K562 (cell line): ENCODE data around the gene OSGIN1. TPM values are rescaled to one million over a fixed set of nuclear protein-coding genes. Genes with fewer than 3 reads are reported as not detected.

ENCODE experiments used
- ATAC-seq: fragments of 200-7000 bp; cut with Tn5 transposase; 3 replicates; pipeline ENCODE4 v1.9.1; 2020; ENCODE audit warnings: moderate library complexity
- BruUV-seq: library from RNA; stranded (reverse); fragments of 400-500 nt; replicated peaks from 2 replicates; lab custom pipeline; 2021; lab: Mats Ljungman, UMichigan
- CTCF ChIA-PET: fragments of 300-600 bp; formaldehyde crosslinking; extraction: SDS; loops from one replicate; lab custom pipeline; 2021; ENCODE audit warnings: low intra/inter-chr PET ratio; lab: Yijun Ruan, JAX
- POLR2A ChIA-PET: fragments of 300-600, 350-650 bp; sonication (Branson Sonifier 250); formaldehyde crosslinking; extraction: SDS; loops from one replicate; lab custom pipeline; 2021; ENCODE audit warnings: antibody characterized with exemption, inconsistent platforms; lab: Yijun Ruan, JAX
- DNase-seq, 4 experiments: peaks; one replicate each; pipeline versions ENCODE4 v3.0.0 to v3.0.0-alpha.2; 2011 to 2018; ENCODE audit warnings: low spot score in 3 of 4, mixed read lengths in 3 of 4; ENCODE audit errors: extremely low read depth in 1 of 4
- FAIRE-seq: peaks from 2 replicates; lab custom pipeline; 2011; peaks lifted over from hg19 to GRCh38; lab: Jason Lieb, UNC
- H2AFZ ChIP-seq: 2 replicates; pipeline ENCODE4 v1.6.0; 2011; ENCODE audit warnings: low read depth, low read length, control low read depth, inconsistent platforms
- H3K27ac ChIP-seq: fragments of 200-600 bp; 3 replicates; pipeline ENCODE4 v1.8.0; 2011; ENCODE audit warnings: low read depth, mild to moderate bottlenecking, control low read depth, inconsistent platforms, low read length, moderate library complexity, mixed read lengths; ENCODE audit errors: extremely low read depth
- H3K27me3 ChIP-seq, 2 experiments: fragments of 300-600 bp in 1 of 2; 2 replicates in 1 of 2; 3 replicates in 1 of 2; pipeline versions ENCODE4 v1.6.0 to v1.8.0; 2011; ENCODE audit warnings: inconsistent platforms in 2 of 2, low read length in 2 of 2, mild to moderate bottlenecking in 1 of 2, mixed read lengths in 1 of 2, moderate library complexity in 1 of 2; ENCODE audit not compliant: control insufficient read depth in 2 of 2, insufficient read depth in 2 of 2
- H3K36me3 ChIP-seq: fragments of 300-600 bp; 3 replicates; pipeline ENCODE4 v1.8.0; 2011; ENCODE audit warnings: mild to moderate bottlenecking, low read length, inconsistent platforms; ENCODE audit not compliant: control insufficient read depth, insufficient read depth
- H3K4me1 ChIP-seq, 2 experiments: fragments of 200-600 bp in 1 of 2; replicated peaks in 1 of 2; 2 replicates in 1 of 2; 3 replicates in 1 of 2; pipeline versions ENCODE4 v1.5.1 to v1.8.0; 2011; ENCODE audit warnings: inconsistent platforms in 2 of 2, low read length in 2 of 2, mild to moderate bottlenecking in 1 of 2, mixed read lengths in 1 of 2, moderate library complexity in 1 of 2; ENCODE audit not compliant: control insufficient read depth in 2 of 2, insufficient read depth in 2 of 2
- H3K4me2 ChIP-seq: 2 replicates; pipeline ENCODE4 v1.6.1; 2011; ENCODE audit warnings: low read length, control low read depth, inconsistent platforms, mixed read lengths; ENCODE audit not compliant: insufficient read depth
- H3K4me3 ChIP-seq: fragments of 200-600 bp; sonication (generic), shearing (Covaris generic); 2 replicates; pipeline ENCODE4 v1.5.1; 2016; ENCODE audit warnings: control low read depth, inconsistent platforms
- H3K79me2 ChIP-seq: fragments of 200-600 bp; 3 replicates; pipeline ENCODE4 v1.8.0; 2011; ENCODE audit warnings: low read length, inconsistent platforms; ENCODE audit not compliant: control insufficient read depth, insufficient read depth
- H3K9ac ChIP-seq, 2 experiments: 2 replicates each; pipeline versions ENCODE4 v1.6.0 to v1.6.1; 2011; ENCODE audit warnings: low read depth in 2 of 2, low read length in 2 of 2, control low read depth in 1 of 2, inconsistent platforms in 1 of 2, mild to moderate bottlenecking in 1 of 2, mixed read lengths in 1 of 2; ENCODE audit not compliant: insufficient read depth in 1 of 2
- H3K9me1 ChIP-seq: one replicate; pipeline ENCODE4 v1.6.0; 2011; ENCODE audit warnings: inconsistent platforms, mild to moderate bottlenecking, low read length, moderate library complexity; ENCODE audit not compliant: control insufficient read depth, insufficient read depth
- H3K9me3 ChIP-seq: replicated peaks from 2 replicates; pipeline ENCODE4 v1.5.1; 2011; ENCODE audit warnings: low read depth, low read length, inconsistent platforms; ENCODE audit not compliant: control insufficient read depth, insufficient read depth
- H4K20me1 ChIP-seq: replicated peaks from 2 replicates; pipeline ENCODE4 v1.6.1; 2011; ENCODE audit warnings: low read length, inconsistent platforms, mixed read lengths; ENCODE audit not compliant: control insufficient read depth, insufficient read depth
- MNT ChIP-seq, 2 experiments: fragments of 450-650 bp; conservative IDR thresholded peaks; 2 replicates each; pipeline ENCODE4 v1.6.1; 2017; ENCODE audit warnings: mild to moderate bottlenecking in 2 of 2, moderate library complexity in 2 of 2
- TFE3 ChIP-seq: fragments of 450-650 bp; formaldehyde crosslinking; IDR thresholded peaks from 2 replicates; pipeline ENCODE4 v1.4.0; 2020; ENCODE audit warnings: mild to moderate bottlenecking, mixed read lengths
- WGBS: fragments of 100-300 bp; shearing (Covaris generic); methylation state at CpG from one replicate; pipeline ENCODE4 v1.1.6; 2016; ENCODE audit warnings: low coverage, mixed read lengths; ENCODE audit not compliant: insufficient coverage; ENCODE audit errors: missing lambda C conversion rate; 5-methylcytosine and 5-hydroxymethylcytosine counted together
- in situ Hi-C: fragments of 300-500 bp; cut with MboI; formaldehyde crosslinking; loops from 4 replicates; pipeline ENCODE4 v1.15.0; 2018; ENCODE audit warnings: inconsistent platforms, mixed read lengths
- intact Hi-C: fragments of 100-400 bp; cut with micrococcal nuclease; formaldehyde crosslinking; loops from 2 replicates; pipeline ENCODE4 v1.14.2; 2022
- polyA plus RNA-seq, 8 experiments: library from polyadenylated mRNA; depleted of rRNA in 4 of 8; stranded (reverse) in 5 of 8; unstranded in 3 of 8; fragments of >200 nt; fragmentation: Nextera tagmentation in 2 of 8; fragmentation: Illumina TruSeq in 1 of 8; extraction: Ambion mirVana in 2 of 8; extraction: Trizol in 1 of 8; gene quantifications; 2 replicates each; pipeline versions ENCODE4 v1.2.1 to v1.2.3, GENCODE V29; 2011 to 2014; ENCODE audit warnings: inconsistent platforms in 1 of 8, missing spikeins in 1 of 8
- total RNA-seq, 7 experiments: library from RNA; depleted of rRNA in 6 of 7; stranded (reverse); fragments of >200 nt in 6 of 7; fragmentation: Illumina TruSeq in 2 of 7; extraction: Trizol in 2 of 7; gene quantifications; 2 replicates each; pipeline versions ENCODE4 v1.2.1 to v1.2.3, GENCODE V29; 2011 to 2021; ENCODE audit warnings: low replicate concordance in 1 of 7

OSGIN1 gene
- total and polyA plus RNA-seq, 9 of the 15 experiments (the other 6 are each of a cell fraction or from before 2014, with no cell fraction given): 0.03 to 3.6 (median 1.6) TPM

DNA sequence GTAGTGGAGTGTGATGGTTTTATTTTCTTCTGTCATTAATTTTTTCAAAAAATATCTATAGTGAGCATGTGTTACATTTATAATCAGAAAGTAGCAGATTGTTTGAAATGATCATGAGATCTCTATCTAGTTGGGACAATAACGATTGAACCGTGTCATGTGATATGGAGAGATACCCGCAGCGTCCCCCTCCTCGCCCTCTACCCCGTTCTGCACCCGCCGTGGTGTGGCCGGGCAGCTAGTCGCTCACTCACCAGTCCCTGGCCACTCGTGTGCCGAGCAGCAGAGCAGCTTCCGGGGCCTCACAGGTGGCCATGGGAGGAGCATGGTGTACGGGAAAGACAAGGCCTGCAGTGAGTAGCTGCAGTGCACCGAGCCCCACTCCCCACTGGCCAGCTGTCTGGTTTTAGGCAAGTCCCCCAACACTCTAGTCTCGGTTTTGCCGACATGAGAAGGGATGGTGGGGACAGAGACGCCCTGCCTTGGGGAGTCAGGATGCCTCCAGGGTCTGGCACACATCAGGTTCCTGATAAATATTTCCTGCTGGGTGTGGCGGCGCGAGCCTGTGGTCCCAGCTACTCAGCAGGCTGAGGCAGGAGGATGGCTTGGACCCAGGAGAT, 38.8 kb upstream of the OSGIN1 start:
- Histone ChIP-seq H3K79me2 (no peaks in the 10 kb centered on the region), H2AFZ (no peak overlapping the region), H3K9me3 (no peaks in the 10 kb centered on the region; the same call in 1 of the 2 replicates), H3K9ac (no peak overlapping the region), H3K27ac (no peak overlapping the region), H3K27me3 (peaks cover 0 to 11% of the 10 kb centered on the region in 2 experiments; a peak in 3 of 5 replicates), H3K36me3 (no peaks in the 10 kb centered on the region), H3K4me2 (no peak overlapping the region), H3K4me1 (peaks cover 0 to 10% of the 10 kb centered on the region in 2 experiments; a peak in 2 of 5 replicates), H3K9me1 (no peaks in the 10 kb centered on the region), H3K4me3 (no peak overlapping the region), H4K20me1 (no peaks in the 10 kb centered on the region)
- ATAC-seq (no peak), FAIRE-seq (no peak), DNase-seq (no peak)
- no TSS peak for BruUV-seq
- ChIA-PET POLR2A (interaction anchor here (1.7 kb wide), 1 partner anchor 13 kb away, joined by 6 read pairs; no protein-coding TSS in a partner anchor), CTCF (no interaction called here)
- no peak for TF ChIP-seq MNT (conservative IDR thresholded peaks at IDR 0.05)
- TF ChIP-seq TFE3 (CRISPR knock-in tag): peak; percentile 48
- in situ Hi-C loops (no loop called here), intact Hi-C loops (no loop called here)
- WGBS: 41% methylated on average over 20 of the region's 21 CpGs
